ENCODE measurements around the gene ATG2B. TPM values are rescaled to one million over a fixed set of nuclear protein-coding genes. Genes with fewer than 3 reads are reported as not detected.
"Not testable (repeated sequence)": the region's sequence is repeated elsewhere in the genome, so short reads cannot be mapped to it uniquely, and the experiment has no call there.

ATG2B gene
- total RNA-seq, 1 experiment from 2014 or later = 9.4 TPM

DNA sequence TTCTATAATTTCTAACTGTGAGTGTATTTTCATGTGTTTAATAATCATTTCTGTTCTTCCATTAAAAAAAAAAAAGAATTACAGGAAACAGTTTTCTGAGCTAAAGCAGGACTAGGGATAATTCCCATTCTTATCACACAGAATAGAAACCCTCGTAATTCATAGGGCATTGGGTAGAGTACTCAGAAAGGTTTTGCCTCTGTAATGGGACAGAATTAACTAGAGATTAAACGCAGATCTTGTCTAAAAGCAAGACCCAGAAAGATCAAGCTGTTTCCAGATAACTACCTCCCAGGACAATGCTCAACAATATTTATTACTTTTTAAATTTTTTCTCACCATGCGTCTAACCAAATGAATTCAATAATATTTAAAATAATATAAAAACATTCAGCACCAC, 10.4 kb upstream of the ATG2B start:
- no peak for DNase-seq (ENCODE audit: low read depth)

DNA sequence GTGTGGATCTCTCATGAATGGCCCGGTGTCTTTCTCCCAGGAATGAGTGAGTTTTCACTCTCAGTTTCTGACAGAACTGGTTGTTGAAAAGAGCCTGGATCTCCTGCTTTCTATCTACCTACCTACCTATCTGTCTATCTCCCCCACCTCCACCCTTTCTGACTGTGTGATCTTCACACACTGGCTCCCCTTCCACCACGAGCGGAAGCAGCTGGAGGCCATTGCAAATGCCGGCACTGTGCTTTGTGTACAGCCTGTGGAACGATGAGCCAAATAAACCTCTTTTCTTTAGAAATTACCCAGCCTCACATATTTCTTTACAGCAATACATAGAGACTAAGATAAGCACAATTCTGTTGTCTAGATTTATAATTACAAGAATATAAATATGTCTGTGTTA, 7.4 kb upstream of the ATG2B start:
- DNase-seq (ENCODE audit: low read depth) = no peak

DNA sequence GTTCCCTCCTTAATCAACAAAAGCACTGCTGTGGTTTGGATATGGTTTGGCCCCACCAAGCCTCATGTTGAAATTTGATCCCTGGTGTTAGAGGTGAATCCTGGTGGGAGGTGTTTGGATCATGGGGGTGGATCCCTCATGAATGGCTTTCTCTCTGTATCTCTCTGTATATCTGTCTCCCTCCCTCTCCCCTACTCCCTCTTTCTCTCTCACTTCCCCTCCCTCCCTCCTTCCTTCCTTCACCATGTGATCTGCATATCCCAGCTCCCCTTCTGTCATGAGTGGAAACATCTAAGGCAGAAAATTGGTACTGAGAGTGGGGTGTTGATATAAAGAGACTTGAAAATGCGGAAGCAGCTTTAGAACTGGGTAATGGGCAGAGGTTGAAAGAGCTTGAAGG, 5.4 kb upstream of the ATG2B start:
- peak; percentile 11 for DNase-seq (ENCODE audit: low read depth)

DNA sequence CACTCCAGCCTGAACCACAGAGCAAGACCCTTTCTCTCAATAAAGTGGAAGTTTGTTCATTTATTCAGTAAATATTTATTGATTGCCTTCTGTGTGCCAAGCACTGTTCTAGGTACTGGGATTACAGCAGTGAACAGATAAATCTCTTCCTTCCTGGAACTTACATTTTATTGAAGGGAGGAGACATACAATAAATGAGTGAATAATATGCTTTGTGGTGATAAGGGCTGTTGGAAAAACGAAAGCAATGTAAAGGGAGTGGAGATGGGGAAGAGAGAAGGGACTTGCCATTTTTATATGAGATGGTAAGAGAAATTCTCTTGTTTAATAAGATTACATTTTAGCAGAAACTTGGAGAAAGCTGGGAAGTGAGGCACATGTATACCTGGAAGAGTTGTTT, 1.8 kb upstream of the ATG2B start:
- DNase-seq (ENCODE audit: low read depth) = no peak

GRCh38 chr14:96363751-96364336, 703 bp upstream of the ATG2B start:
- peak; percentile 33 for DNase-seq (ENCODE audit: low read depth)

GRCh38 chr14:96362071-96362964, 823 bp downstream of the ATG2B start:
- DNase-seq (ENCODE audit: low read depth) = peak; percentile 61

- DNase-seq (ENCODE audit: low read depth) = no peak
These were observed 3.2 kb downstream of the ATG2B start for GRCh38 chr14:96359959-96360358.

GRCh38 chr14:96357216-96357615, 5.9 kb downstream of the ATG2B start:
- DNase-seq (ENCODE audit: low read depth) = no peak

- no peak for DNase-seq (ENCODE audit: low read depth)
These were observed 8.9 kb downstream of the ATG2B start for GRCh38 chr14:96354246-96354645.

GRCh38 chr14:96352708-96353107, 10.4 kb downstream of the ATG2B start:
- DNase-seq (ENCODE audit: low read depth) = no peak

GRCh38 chr14:96351986-96352385, 11.2 kb downstream of the ATG2B start:
- no peak for DNase-seq (ENCODE audit: low read depth)

- DNase-seq (ENCODE audit: low read depth) = peak; percentile 28
These were observed 13.7 kb downstream of the ATG2B start for GRCh38 chr14:96349286-96350075.

- not testable (repeated sequence) for DNase-seq (ENCODE audit: low read depth)
These were observed 15.2 kb downstream of the ATG2B start for GRCh38 chr14:96347957-96348356.

DNA sequence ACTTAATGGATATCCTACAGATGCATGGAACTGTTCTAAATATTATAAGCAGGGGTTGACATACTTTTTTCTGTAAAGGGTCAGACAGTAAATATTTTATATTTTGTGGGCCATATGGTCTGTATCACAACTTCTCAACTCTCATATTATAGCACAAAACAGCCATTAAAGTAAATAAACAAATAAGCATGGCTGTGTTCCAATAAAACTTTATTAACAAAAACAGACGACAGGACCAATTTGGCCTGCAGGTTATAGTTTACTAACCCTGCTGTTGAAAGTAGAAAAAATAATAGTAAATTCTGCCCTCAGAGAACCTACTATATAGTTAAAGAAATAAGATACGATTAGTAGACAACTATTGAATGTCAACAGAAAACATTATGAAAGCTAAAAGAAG, 17.5 kb downstream of the ATG2B start:
- DNase-seq (ENCODE audit: low read depth) = no peak

GRCh38 chr14:96341323-96341722, 21.8 kb downstream of the ATG2B start:
- DNase-seq (ENCODE audit: low read depth) = no peak

DNA sequence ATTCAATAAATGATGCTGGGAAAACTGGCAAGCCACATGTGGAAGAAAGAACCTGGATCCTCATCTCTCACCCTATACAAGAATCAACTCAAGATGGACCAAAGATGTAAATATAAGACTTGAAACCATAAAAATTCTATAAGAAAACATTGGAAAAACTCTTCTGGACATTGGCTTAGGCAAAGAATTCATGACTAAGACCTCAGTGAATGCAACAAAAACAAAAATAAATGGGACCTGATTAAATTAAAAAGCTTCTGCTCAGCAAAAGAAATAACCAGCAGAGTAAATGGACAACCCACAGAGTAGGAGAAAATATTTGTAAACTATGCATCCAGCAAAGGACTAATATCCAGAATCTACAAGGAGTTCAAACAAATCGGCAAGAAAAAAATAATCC, 24.6 kb downstream of the ATG2B start:
- no peak for DNase-seq (ENCODE audit: low read depth)

DNA sequence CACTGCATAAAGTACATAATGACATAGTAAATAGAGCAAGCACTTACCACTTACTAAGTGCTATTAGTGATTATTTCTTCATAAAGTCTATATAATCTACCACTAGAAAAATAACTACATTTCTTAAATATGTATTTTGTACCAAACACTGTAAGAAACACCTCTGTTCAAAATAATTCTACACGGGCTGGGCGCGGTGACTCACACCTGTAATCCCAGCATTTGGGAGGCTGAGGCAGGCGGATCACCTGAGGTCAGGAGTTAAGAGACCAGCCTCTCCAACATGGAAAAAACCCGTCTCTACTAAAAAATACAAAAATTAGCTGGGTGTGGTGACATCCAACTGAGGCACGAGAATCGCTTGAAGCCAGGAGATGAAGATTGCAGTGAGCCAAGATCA, 38.9 kb downstream of the ATG2B start:
- DNase-seq (ENCODE audit: low read depth) = no peak

DNA sequence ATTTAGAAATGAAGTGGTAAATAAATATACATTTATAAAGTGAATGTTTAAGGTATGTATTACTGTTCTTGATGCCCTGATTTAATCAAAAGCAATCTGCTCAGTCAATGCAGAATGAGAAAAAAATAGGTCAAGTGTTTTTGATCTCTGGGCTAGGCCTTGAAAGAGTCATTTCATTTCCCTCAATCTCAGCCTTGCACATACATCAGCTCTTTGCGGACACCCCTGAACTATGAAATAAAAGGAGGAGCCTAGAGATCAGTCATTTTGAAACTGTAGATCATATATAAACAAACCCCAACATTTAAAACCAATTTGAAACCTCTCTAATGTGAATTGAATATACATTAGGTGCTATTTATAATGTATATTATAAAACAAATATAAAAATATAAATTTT, 42.5 kb downstream of the ATG2B start:
- DNase-seq (ENCODE audit: low read depth) = no peak

DNA sequence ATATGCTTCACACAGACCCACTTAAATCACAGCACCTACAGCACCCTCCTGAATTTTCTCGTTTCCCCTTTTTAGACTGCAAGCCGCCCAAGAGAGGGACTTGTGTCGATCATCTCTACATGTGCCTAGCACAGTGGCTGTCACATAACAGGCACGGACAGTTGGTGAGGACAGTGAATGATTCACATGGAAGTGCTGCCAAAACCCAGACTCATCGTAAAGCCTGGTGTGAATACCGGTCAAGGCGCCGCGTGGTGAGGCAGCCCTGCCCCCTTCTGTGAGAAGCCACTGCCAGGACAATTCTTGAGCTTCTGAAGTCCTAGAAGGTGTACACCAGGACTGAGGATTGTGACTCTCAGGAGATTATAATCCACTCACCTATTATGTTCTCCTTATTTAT, 44.3 kb downstream of the ATG2B start:
- DNase-seq (ENCODE audit: low read depth) = no peak

GRCh38 chr14:96316087-96316486, 47.1 kb downstream of the ATG2B start:
- no peak for DNase-seq (ENCODE audit: low read depth)

DNA sequence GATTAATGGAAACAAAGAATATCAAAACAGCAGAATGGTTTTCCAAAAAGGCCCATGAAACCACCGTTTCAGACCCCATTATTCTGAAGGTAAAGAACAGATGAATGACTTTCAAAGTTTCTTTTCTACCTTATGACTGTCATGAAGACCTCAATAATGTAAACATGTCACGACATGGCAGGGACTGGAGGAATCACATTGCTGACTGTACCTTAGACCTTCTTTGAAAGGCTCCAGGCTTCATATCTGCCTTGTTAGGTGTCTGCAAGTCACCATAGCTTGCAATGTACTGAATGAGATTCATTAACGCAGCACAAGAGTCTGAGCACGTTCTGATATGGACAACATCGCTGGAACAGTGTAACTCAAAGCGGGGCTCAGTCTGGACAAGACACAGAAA, 52.2 kb downstream of the ATG2B start:
- no peak for DNase-seq (ENCODE audit: low read depth)

DNA sequence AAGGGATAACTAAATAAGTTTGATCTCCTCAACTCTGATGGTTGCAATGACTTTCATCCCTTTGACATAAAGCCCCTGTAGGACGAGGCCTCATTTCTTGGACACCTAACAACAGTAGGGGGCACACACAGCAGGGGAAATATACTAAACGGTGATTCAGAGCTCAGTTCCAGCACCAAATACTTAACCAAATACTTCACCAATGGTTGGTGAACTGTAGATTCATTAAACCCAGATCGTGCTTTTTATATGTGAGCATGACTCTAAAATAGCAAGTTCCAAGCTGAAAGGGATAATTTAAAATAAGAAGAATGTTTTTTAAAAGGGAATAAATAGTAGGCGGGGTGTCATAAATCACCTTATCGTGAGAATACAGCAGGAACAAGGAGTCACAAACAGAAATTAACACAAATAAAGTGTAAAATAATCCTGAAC, 53.2 kb downstream of the ATG2B start:
- DNase-seq (ENCODE audit: low read depth) = no peak
